ENCODE data around the gene SLC13A3. TPM values are rescaled to one million over a fixed set of nuclear protein-coding genes. Genes with fewer than 3 reads are reported as not detected.

SLC13A3 gene
- total and polyA plus RNA-seq, 2 of the 4 experiments (the other 2 are of a cell fraction) = 2.5 to 4.2 TPM

DNA sequence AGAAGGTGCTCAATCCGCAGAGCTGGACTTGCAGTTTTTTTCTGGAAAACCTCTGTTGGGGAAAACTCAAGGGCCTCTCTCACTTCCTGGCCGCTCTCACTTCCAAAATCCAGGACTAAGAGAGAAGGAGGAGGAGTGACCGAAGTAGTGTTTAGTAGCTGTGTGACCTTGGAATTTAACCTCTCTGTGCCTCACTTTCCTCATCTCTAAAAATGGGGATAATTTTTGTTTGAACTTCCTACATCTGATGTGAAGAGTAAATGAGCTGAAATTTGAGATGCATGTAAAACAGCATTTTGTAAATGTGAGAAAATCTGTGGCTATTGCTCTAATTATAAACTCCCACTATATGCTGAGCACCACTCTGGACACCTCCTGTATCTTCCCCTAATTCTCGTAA is 5.1 kb downstream of the SLC13A3 start:
- Histone ChIP-seq H2BK120ac (ENCODE audit: low read depth, low read length) (no peak overlapping the region), H2BK20ac (ENCODE audit: low read depth, low read length) (no peak overlapping the region; the same call in 1 of the 2 replicates), H2AFZ (replicated peaks; ENCODE audit: low read length, poor library complexity) (no peak overlapping the region), H2AK5ac (ENCODE audit: low read depth, low read length) (no peak overlapping the region), H3K79me1 (ENCODE audit: low read depth in 1 of 2, low read length in 2 of 2) (no peaks in the 10 kb centered on the region), H2AK9ac (replicated peaks; ENCODE audit: low read depth, low read length, poor library complexity) (no peak overlapping the region), H3K18ac (ENCODE audit: low read depth, low read length) (no peak overlapping the region), H3K4me3 (ENCODE audit: insufficient read depth, low read depth, low read length) (no peak overlapping the region), H4K20me1 (ENCODE audit: insufficient read depth, low read length) (no peaks in the 10 kb centered on the region), H3K4ac (ENCODE audit: low read depth, low read length) (no peak overlapping the region), H2BK15ac (ENCODE audit: low read depth, low read length) (no peak overlapping the region), H3K27ac (ENCODE audit: insufficient read depth, low read length) (no peak overlapping the region), H3K9ac (ENCODE audit: low read depth, low read length) (no peak overlapping the region), H3K9me1 (ENCODE audit: insufficient read depth, low read length) (no peaks in the 10 kb centered on the region), H4K91ac (ENCODE audit: insufficient read depth, low read depth, low read length) (no peak overlapping the region), H3K27me3 (ENCODE audit: control insufficient read depth, insufficient read depth, low read length) (peaks cover 22% of the 10 kb centered on the region), H3K36me3 (ENCODE audit: control insufficient read depth, insufficient read depth, low read length) (no peaks in the 10 kb centered on the region), H3K14ac (replicated peaks; ENCODE audit: low read depth, low read length) (no peak overlapping the region), H3K56ac (ENCODE audit: extremely low read depth, insufficient read depth, low read length) (no peak overlapping the region), H3K23ac (ENCODE audit: low read depth, low read length) (no peak overlapping the region), H4K5ac (ENCODE audit: low read depth, low read length) (no peak overlapping the region), H2BK5ac (ENCODE audit: low read depth, low read length, poor library complexity, severe bottlenecking) (no peak overlapping the region), H3K4me1 (ENCODE audit: control insufficient read depth, insufficient read depth, low read length) (peaks cover 3% of the 10 kb centered on the region; the same call in 1 of the 2 replicates), H4K8ac (ENCODE audit: low read depth in 2 of 2, low read length in 2 of 2) (no peak overlapping the region), H3K9me3 (ENCODE audit: control insufficient read depth, insufficient read depth, low read length) (no peaks in the 10 kb centered on the region), H3K4me2 (ENCODE audit: low read depth, low read length) (no peak overlapping the region)
- DNase-seq (no peak), ATAC-seq (ENCODE audit: low read depth) (peak; percentile 19; the same call in 1 of the 2 replicates)
- ChIA-PET POLR2A (ENCODE audit: unreplicated experiment) (no interaction called here), CTCF (no interaction called here)
- dilution Hi-C loops (cut with HindIII; ENCODE audit: low sequenced_read_pairs, unreplicated experiment) (no loop called here), intact Hi-C loops (cut with micrococcal nuclease) (no loop called here), in situ Hi-C loops (cut with MboI; ENCODE audit: low sequenced_read_pairs) (no loop called here)
- WGBS, 2 experiments (ENCODE audit: extremely low coverage in 2 of 2, insufficient read length in 1 of 2) = no CpG with 5 or more reads among the region's 4 CpGs
- BruUV-seq (replicated peaks) = no TSS peak
- TF ChIP-seq, protein P1, sequence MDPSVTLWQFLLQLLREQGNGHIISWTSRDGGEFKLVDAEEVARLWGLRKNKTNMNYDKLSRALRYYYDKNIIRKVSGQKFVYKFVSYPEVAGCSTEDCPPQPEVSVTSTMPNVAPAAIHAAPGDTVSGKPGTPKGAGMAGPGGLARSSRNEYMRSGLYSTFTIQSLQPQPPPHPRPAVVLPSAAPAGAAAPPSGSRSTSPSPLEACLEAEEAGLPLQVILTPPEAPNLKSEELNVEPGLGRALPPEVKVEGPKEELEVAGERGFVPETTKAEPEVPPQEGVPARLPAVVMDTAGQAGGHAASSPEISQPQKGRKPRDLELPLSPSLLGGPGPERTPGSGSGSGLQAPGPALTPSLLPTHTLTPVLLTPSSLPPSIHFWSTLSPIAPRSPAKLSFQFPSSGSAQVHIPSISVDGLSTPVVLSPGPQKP (IDR thresholded peaks at IDR 0.05; ENCODE audit: borderline replicate concordance, low read depth, low read length) = no peak
- no peak for TF ChIP-seq CHD1 (IDR thresholded peaks at IDR 0.05; ENCODE audit: low read depth, low read length)
